K562 (cell line): ENCODE measurements around the gene SUPT7L. TPM values are rescaled to one million over a fixed set of nuclear protein-coding genes. Genes with fewer than 3 reads are reported as not detected.

ENCODE experiments used
- ARID1B ChIP-seq: fragments of 450-650 bp; IDR thresholded peaks from 2 replicates; pipeline ENCODE4 v1.6.1; 2016; ENCODE audit warnings: antibody characterized with exemption, mild to moderate bottlenecking, inconsistent platforms
- CBFB ChIP-seq: sonication (generic); formaldehyde crosslinking; IDR thresholded peaks from 2 replicates; pipeline ENCODE4 v1.4.0; 2020; ENCODE audit warnings: mild to moderate bottlenecking, missing genetic modification reagents
- EZH2 ChIP-seq: IDR thresholded peaks from 2 replicates; pipeline ENCODE4 v1.6.1; 2012; ENCODE audit warnings: low read depth, mild to moderate bottlenecking, inconsistent platforms, low read length, borderline replicate concordance
- GABPB1 ChIP-seq: sonication (generic); formaldehyde crosslinking; IDR thresholded peaks from 2 replicates; pipeline ENCODE4 v1.8.0; 2022; ENCODE audit warnings: mild to moderate bottlenecking, missing genetic modification reagents
- HCFC1 ChIP-seq: IDR thresholded peaks from 2 replicates; pipeline ENCODE4 v1.6.1; 2012; ENCODE audit warnings: low read depth, low read length, improper control_type of control experiment
- HDAC2 ChIP-seq: fragments of 450-650 bp; IDR thresholded peaks from 2 replicates; pipeline ENCODE4 v1.6.1; 2016; ENCODE audit warnings: mild to moderate bottlenecking
- HDAC3 ChIP-seq: fragments of 450-650 bp; IDR thresholded peaks from 2 replicates; pipeline ENCODE4 v1.6.1; 2018; ENCODE audit warnings: borderline replicate concordance, mild to moderate bottlenecking, moderate library complexity; ENCODE audit not compliant: partially characterized antibody
- JUND ChIP-seq, 2 experiments: IDR thresholded peaks; 2 replicates in 1 of 2; 3 replicates in 1 of 2; pipeline ENCODE4 v1.6.1; 2011; ENCODE audit warnings: borderline replicate concordance in 2 of 2, low read depth in 2 of 2, low read length in 2 of 2, improper control_type of control experiment in 1 of 2, missing biosample characterization in 1 of 2, missing genetic modification characterization in 1 of 2, missing genetic modification reagents in 1 of 2
- L3MBTL2 ChIP-seq: fragments of 450-650 bp; IDR thresholded peaks from 2 replicates; pipeline ENCODE4 v1.6.1; 2016; ENCODE audit warnings: mild to moderate bottlenecking, moderate library complexity
- MYC ChIP-seq, 2 experiments: fragments of 250-450 bp in 1 of 2; sonication (Bioruptor Pico) in 1 of 2; IDR thresholded peaks; 2 replicates each; pipeline versions ENCODE4 v1.5.1 to v1.6.1; 2012 to 2021; ENCODE audit warnings: low read depth in 2 of 2, borderline replicate concordance in 1 of 2, improper control_type of control experiment in 1 of 2, low read length in 1 of 2, mild to moderate bottlenecking in 1 of 2, moderate library complexity in 1 of 2
- PML ChIP-seq: IDR thresholded peaks from 2 replicates; pipeline ENCODE4 v1.6.1; 2012; ENCODE audit warnings: low read length, inconsistent platforms
- POLR2G ChIP-seq: fragments of 200-400 bp; formaldehyde crosslinking; IDR thresholded peaks from 2 replicates; pipeline ENCODE4 v1.6.1; 2017; ENCODE audit warnings: low read depth, mild to moderate bottlenecking, antibody characterized with exemption, low read length, moderate library complexity
- RFX1 ChIP-seq: fragments of 450-650 bp; IDR thresholded peaks from 2 replicates; pipeline ENCODE4 v1.6.1; 2016; ENCODE audit warnings: mild to moderate bottlenecking, moderate library complexity
- SMARCC2 ChIP-seq: fragments of 450-650 bp; IDR thresholded peaks from 2 replicates; pipeline ENCODE4 v1.6.1; 2017; ENCODE audit warnings: antibody characterized with exemption, moderate library complexity, mild to moderate bottlenecking, low read depth
- SUPT5H ChIP-seq: fragments of 450-650 bp; IDR thresholded peaks from 2 replicates; pipeline ENCODE4 v1.6.1; 2016
- TEAD1 ChIP-seq, 2 experiments: fragments of 450-650 bp in 1 of 2; sonication (generic) in 1 of 2; formaldehyde crosslinking; IDR thresholded peaks; 2 replicates each; pipeline versions ENCODE4 v1.4.0 to v1.8.0; 2020 to 2022; ENCODE audit warnings: mild to moderate bottlenecking in 2 of 2, missing genetic modification reagents in 1 of 2
- ZNF146 ChIP-seq: IDR thresholded peaks from one replicate; pipeline ENCODE4 v1.6.1; 2018; ENCODE audit warnings: missing compliant biosample characterization; ENCODE audit not compliant: unreplicated experiment
- ZNF174 ChIP-seq: fragments of 250-450 bp; sonication (Bioruptor Pico); IDR thresholded peaks from 2 replicates; pipeline ENCODE4 v1.4.0; 2020; ENCODE audit warnings: mild to moderate bottlenecking
- ZNF668 ChIP-seq: fragments of 250-450 bp; sonication (Bioruptor Pico); IDR thresholded peaks from 2 replicates; pipeline ENCODE4 v1.8.0; 2022; ENCODE audit warnings: mild to moderate bottlenecking, inconsistent platforms
- polyA plus RNA-seq, 8 experiments: library from polyadenylated mRNA; depleted of rRNA in 4 of 8; stranded (reverse) in 5 of 8; unstranded in 3 of 8; fragments of >200 nt; fragmentation: Nextera tagmentation in 2 of 8; fragmentation: Illumina TruSeq in 1 of 8; extraction: Ambion mirVana in 2 of 8; extraction: Trizol in 1 of 8; gene quantifications; 2 replicates each; pipeline versions ENCODE4 v1.2.1 to v1.2.3, GENCODE V29; 2011 to 2014; ENCODE audit warnings: inconsistent platforms in 1 of 8, missing spikeins in 1 of 8
- total RNA-seq, 7 experiments: library from RNA; depleted of rRNA in 6 of 7; stranded (reverse); fragments of >200 nt in 6 of 7; fragmentation: Illumina TruSeq in 2 of 7; extraction: Trizol in 2 of 7; gene quantifications; 2 replicates each; pipeline versions ENCODE4 v1.2.1 to v1.2.3, GENCODE V29; 2011 to 2021; ENCODE audit warnings: low replicate concordance in 1 of 7
- TF ChIP-seq, protein P1 (sequence below): sonication (generic); formaldehyde crosslinking; IDR thresholded peaks from 2 replicates; pipeline ENCODE4 v1.8.0; 2022; ENCODE audit warnings: mild to moderate bottlenecking, missing genetic modification reagents
- TF ChIP-seq, protein P2 (sequence below): IDR thresholded peaks from 2 replicates; pipeline ENCODE4 v1.6.1; 2011; ENCODE audit warnings: borderline replicate concordance, low read depth, mild to moderate bottlenecking, moderate library complexity, low read length; ENCODE audit not compliant: insufficient read depth, poor library complexity, severe bottlenecking
- TF ChIP-seq, protein P3 (sequence below): sonication (generic); formaldehyde crosslinking; IDR thresholded peaks from 2 replicates; pipeline ENCODE4 v1.8.0; 2022; ENCODE audit warnings: missing genetic modification reagents, mild to moderate bottlenecking, moderate library complexity, borderline replicate concordance

SUPT7L gene
- total and polyA plus RNA-seq, 9 of the 15 experiments (the other 6 are each of a cell fraction or from before 2014, with no cell fraction given): 22.0 to 72.8 (median 40.2) TPM

DNA sequence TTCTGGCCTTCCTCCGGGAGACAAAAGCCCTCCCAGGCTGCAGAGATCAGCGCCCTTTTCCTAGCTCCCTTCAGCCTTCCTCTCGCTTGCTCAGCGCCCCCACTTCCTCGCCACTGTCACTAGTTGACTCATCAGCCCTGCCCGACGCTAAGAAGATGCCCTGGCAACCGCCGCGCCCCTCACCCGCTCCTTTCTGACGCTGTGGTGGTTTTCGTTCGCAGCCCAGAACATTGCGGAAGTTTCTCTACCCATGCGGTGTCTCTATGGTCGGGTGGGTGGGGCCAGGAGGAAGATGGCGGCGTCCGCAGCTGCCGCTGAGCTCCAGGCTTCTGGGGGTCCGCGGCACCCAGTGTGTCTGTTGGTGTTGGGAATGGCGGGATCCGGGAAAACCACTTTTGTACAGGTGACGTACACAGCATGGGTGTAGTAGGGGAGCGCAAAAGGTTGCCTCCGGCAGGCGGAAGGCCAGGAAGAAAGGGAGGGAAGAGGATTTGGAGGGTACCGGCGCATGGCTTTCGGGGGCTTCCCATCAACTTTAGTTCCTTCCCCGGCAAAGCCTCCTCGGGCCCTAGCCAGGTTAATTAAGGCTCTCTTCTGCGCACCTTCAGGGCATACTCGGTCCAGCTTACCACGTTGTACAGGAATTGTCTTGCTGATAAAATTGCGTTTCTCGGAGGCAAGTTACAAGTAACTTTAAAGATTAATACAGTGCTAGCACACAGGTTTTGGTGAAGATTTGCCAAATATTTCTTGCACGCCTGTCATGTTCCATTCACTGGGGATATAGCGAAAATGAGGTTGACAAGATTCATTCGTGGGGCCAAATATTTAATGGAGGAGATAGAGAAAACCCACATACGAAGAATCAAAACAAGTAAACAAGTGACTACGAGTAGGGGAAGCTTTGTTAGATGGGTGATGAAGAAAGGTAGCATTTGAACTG, 34.4 kb downstream of the SUPT7L start, which contains the start of the genes CCDC121 and GPN1 (continued):
- TF ChIP-seq L3MBTL2 (peak; percentile 39; the same call in 1 of the 2 replicates), EZH2 (no peak), HDAC3 (peak; percentile 25), HCFC1 (peak; percentile 67), ZNF174 (no peak), ZNF668 (CRISPR knock-in tag) (no peak), POLR2G (peak; percentile 97), CBFB (CRISPR knock-in tag) (0 out of 2 replicates have a peak, but pooled peaks have one; percentile 13), SMARCC2 (no peak), TEAD1 (CRISPR knock-in tag; IDR thresholded peaks at IDR 0.05) (peak in 1 of 2 experiments; percentile 35; a peak in 1 of 4 replicates), MYC (IDR thresholded peaks at IDR 0.05; ENCODE audit: low read depth, low read length) (peak; percentile 68), MYC (CRISPR knock-in tag; IDR thresholded peaks at IDR 0.05; ENCODE audit: borderline replicate concordance, low read depth) (no peak; the same call in 1 of the 2 replicates), GABPB1 (peak; percentile 92), HDAC2 (peak; percentile 63), ZNF146 (CRISPR knock-in tag) (no peak), ARID1B (0 out of 2 replicates have a peak, but pooled peaks have one; percentile 17), JUND (IDR thresholded peaks at IDR 0.05; ENCODE audit: borderline replicate concordance, low read depth, low read length) (peak; percentile 73), JUND (tag; IDR thresholded peaks at IDR 0.05; ENCODE audit: borderline replicate concordance, low read depth, low read length) (peak; percentile 53; the same call in 1 of the 3 replicates), RFX1 (peak; percentile 87), SUPT5H (peak; percentile 96), PML (peak; percentile 73)
- TF ChIP-seq, protein P1, sequence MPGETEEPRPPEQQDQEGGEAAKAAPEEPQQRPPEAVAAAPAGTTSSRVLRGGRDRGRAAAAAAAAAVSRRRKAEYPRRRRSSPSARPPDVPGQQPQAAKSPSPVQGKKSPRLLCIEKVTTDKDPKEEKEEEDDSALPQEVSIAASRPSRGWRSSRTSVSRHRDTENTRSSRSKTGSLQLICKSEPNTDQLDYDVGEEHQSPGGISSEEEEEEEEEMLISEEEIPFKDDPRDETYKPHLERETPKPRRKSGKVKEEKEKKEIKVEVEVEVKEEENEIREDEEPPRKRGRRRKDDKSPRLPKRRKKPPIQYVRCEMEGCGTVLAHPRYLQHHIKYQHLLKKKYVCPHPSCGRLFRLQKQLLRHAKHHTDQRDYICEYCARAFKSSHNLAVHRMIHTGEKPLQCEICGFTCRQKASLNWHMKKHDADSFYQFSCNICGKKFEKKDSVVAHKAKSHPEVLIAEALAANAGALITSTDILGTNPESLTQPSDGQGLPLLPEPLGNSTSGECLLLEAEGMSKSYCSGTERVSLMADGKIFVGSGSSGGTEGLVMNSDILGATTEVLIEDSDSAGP (CRISPR knock-in tag): no peak
- TF ChIP-seq, protein P2, sequence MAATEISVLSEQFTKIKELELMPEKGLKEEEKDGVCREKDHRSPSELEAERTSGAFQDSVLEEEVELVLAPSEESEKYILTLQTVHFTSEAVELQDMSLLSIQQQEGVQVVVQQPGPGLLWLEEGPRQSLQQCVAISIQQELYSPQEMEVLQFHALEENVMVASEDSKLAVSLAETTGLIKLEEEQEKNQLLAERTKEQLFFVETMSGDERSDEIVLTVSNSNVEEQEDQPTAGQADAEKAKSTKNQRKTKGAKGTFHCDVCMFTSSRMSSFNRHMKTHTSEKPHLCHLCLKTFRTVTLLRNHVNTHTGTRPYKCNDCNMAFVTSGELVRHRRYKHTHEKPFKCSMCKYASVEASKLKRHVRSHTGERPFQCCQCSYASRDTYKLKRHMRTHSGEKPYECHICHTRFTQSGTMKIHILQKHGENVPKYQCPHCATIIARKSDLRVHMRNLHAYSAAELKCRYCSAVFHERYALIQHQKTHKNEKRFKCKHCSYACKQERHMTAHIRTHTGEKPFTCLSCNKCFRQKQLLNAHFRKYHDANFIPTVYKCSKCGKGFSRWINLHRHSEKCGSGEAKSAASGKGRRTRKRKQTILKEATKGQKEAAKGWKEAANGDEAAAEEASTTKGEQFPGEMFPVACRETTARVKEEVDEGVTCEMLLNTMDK: no peak
- TF ChIP-seq, protein P3, sequence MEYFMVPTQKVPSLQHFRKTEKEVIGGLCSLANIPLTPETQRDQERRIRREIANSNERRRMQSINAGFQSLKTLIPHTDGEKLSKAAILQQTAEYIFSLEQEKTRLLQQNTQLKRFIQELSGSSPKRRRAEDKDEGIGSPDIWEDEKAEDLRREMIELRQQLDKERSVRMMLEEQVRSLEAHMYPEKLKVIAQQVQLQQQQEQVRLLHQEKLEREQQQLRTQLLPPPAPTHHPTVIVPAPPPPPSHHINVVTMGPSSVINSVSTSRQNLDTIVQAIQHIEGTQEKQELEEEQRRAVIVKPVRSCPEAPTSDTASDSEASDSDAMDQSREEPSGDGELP (CRISPR knock-in tag): peak; percentile 88; the same call in 1 of the 2 replicates
